Measurements from ENCODE around the gene ALS2. TPM values are rescaled to one million over a fixed set of nuclear protein-coding genes. Genes with fewer than 3 reads are reported as not detected.

Gene ALS2
- total RNA-seq, 1 experiment from 2014 or later: 28.4 TPM

- no peak overlapping the region for H3K9ac ChIP-seq (ENCODE audit: extremely low read depth, insufficient read length, low read length)
- Mint-ChIP-seq H3K9me3 (peaks cover 2 to 8% of the 10 kb centered on the region in 2 experiments; a peak in 1 of 5 replicates), H3K36me3 (ENCODE audit: insufficient read depth in 1 of 3, low read depth in 3 of 3) (peaks cover 12 to 38% (median 36%) of the 10 kb centered on the region in 3 experiments; a peak in 6 of 7 replicates), H3K4me3 (no peak overlapping the region), H3K27me3 (ENCODE audit: low read depth) (no peaks in the 10 kb centered on the region), H3K27ac (no peak overlapping the region), H3K4me1 (peaks cover 5 to 7% of the 10 kb centered on the region in 2 experiments; a peak in 3 of 4 replicates)
- H4K5ac ChIP-seq (ENCODE audit: insufficient read length, low read depth, low read length): no peak overlapping the region
- H3K23ac ChIP-seq (ENCODE audit: insufficient read length, low read depth, low read length): no peak overlapping the region
- no peak overlapping the region for H2BK12ac ChIP-seq (ENCODE audit: insufficient read length, low read depth, low read length)
- no peak for DNase-seq
- H2BK120ac ChIP-seq (ENCODE audit: low read depth, low read length, poor library complexity, severe bottlenecking): no peak overlapping the region
- no peaks in the 10 kb centered on the region for H4K20me1 ChIP-seq (ENCODE audit: control insufficient read depth, insufficient read depth, insufficient read length)
- no peak overlapping the region for H2BK20ac ChIP-seq (ENCODE audit: low read depth, low read length, poor library complexity, severe bottlenecking)
- H4K8ac ChIP-seq (replicated peaks; ENCODE audit: insufficient read length, low read depth, low read length): no peak overlapping the region
- no peak overlapping the region for H3K4me2 ChIP-seq (ENCODE audit: insufficient read depth, insufficient read length, low read length)
- no peak overlapping the region for H3K56ac ChIP-seq (ENCODE audit: insufficient read length, low read depth, low read length)
- H2BK5ac ChIP-seq (ENCODE audit: insufficient read length, low read length): no peak overlapping the region
- H3K27ac ChIP-seq (ENCODE audit: insufficient read length, low read depth, low read length): no peak overlapping the region
- H3K14ac ChIP-seq (ENCODE audit: insufficient read depth, low read length): no peak overlapping the region
- no peak overlapping the region for H2AK5ac ChIP-seq (ENCODE audit: insufficient read length, low read length)
- no peaks in the 10 kb centered on the region for H3K4me1 ChIP-seq (ENCODE audit: insufficient read depth, low read length)
- no peaks in the 10 kb centered on the region for H3K23me2 ChIP-seq (ENCODE audit: insufficient read length, low read depth, low read length, poor library complexity, severe bottlenecking)
- H2AFZ ChIP-seq (ENCODE audit: low read length): no peak overlapping the region
- H2BK15ac ChIP-seq (ENCODE audit: low read depth, low read length): no peak overlapping the region
- H3K18ac ChIP-seq (ENCODE audit: insufficient read length, low read depth, low read length): no peak overlapping the region
- H3K79me2 ChIP-seq (ENCODE audit: insufficient read depth, low read length): no peaks in the 10 kb centered on the region
- no peaks in the 10 kb centered on the region for H3K27me3 ChIP-seq (ENCODE audit: insufficient read depth, low read length)
- H3K4ac ChIP-seq (ENCODE audit: low read depth, low read length): no peak overlapping the region
- TF ChIP-seq CTCF (conservative IDR thresholded peaks at IDR 0.05): no peak
- H4K91ac ChIP-seq (ENCODE audit: insufficient read length, low read depth, low read length): no peak overlapping the region
- no peaks in the 10 kb centered on the region for H3K9me3 ChIP-seq (ENCODE audit: control insufficient read depth, low read depth, low read length)
- WGBS (ENCODE audit: extremely low coverage, insufficient read length, low lambda C conversion rate): no CpG with 5 or more reads among the region's 1 CpG
- no peak overlapping the region for H3T11ph ChIP-seq (ENCODE audit: low read length)
- H3K79me1 ChIP-seq (ENCODE audit: insufficient read depth, low read depth, low read length, poor library complexity, severe bottlenecking): no peaks in the 10 kb centered on the region
Measured at GRCh38 chr2:201733544-201733943, 47.2 kb downstream of the ALS2 start.
